Pancreas (tissue), 10 donors: ENCODE data around the gene TEX11. TPM values are rescaled to one million over a fixed set of nuclear protein-coding genes. Genes with fewer than 3 reads are reported as not detected.

ENCODE experiments used
- ATAC-seq, 4 donors: fragments of 200-7000 bp; cut with Tn5 transposase; one replicate each; pipeline versions ENCODE4 v1.8.0 to v1.9.1; 2020; ENCODE audit warnings: mild to moderate bottlenecking in 4 of 4, moderate library complexity in 4 of 4
- DNase-seq, 6 donors: peaks; one replicate each; pipeline ENCODE4 v3.0.0-alpha.2; 2020
- FAIRE-seq: peaks from 2 replicates; lab custom pipeline; 2012; peaks lifted over from hg19 to GRCh38; lab: Jason Lieb, UNC
- H3K27ac ChIP-seq, 4 donors: fragments of 200-600 bp; sonication (generic); 1 replicate in 3 of 4; 2 replicates in 1 of 4; pipeline versions ENCODE4 v1.5.0 to v1.8.0; 2020
- H3K27me3 ChIP-seq, 4 donors: fragments of 200-600 bp; one replicate each; pipeline ENCODE4 v1.8.0; 2021
- H3K36me3 ChIP-seq, 3 donors: fragments of 200-600 bp; sonication (generic) in 1 of 3; one replicate each; pipeline versions ENCODE4 v1.5.0 to v1.8.0; 2020 to 2021
- H3K4me1 ChIP-seq, 3 donors: fragments of 200-600 bp; one replicate each; pipeline ENCODE4 v1.8.0; 2021
- H3K4me3 ChIP-seq, 4 donors: fragments of 200-600 bp; sonication (generic) in 2 of 4; one replicate each; pipeline versions ENCODE4 v1.5.0 to v1.8.0; 2020 to 2021
- H3K9me3 ChIP-seq, 4 donors: fragments of 200-600 bp; one replicate each; pipeline ENCODE4 v1.8.0; 2021
- CTCF ChIP-seq, 4 donors: fragments of 200-600 bp; sonication (generic) in 3 of 4; IDR thresholded peaks; one replicate each; pipeline versions ENCODE4 v1.5.0 to v1.8.0; 2021; ENCODE audit warnings: antibody characterized with exemption in 4 of 4
- WGBS, 2 donors: extraction: QIAGEN DNeasy Blood & Tissue Kit; methylation state at CpG; one replicate each; pipeline ENCODE4 v1.1.7; 2013; 5-methylcytosine and 5-hydroxymethylcytosine counted together
- intact Hi-C, 3 donors: fragments of 100-400 bp; cut with DNase I; formaldehyde crosslinking; loops; one replicate each; pipeline versions ENCODE4 v1.11.1 to v1.14.2; 2022
- polyA plus RNA-seq, 2 donors: library from polyadenylated mRNA; stranded (reverse); fragments of 200-250 nt; gene quantifications; one replicate each; pipeline ENCODE4 v1.2.3, GENCODE V29; 2013
- total RNA-seq, 6 donors: library from RNA; stranded (reverse); fragmentation: NEBNext Ultra II Directional in 4 of 6; extraction: Animal tissue kit (Norgen Biotek cat#: 25700) in 4 of 6; gene quantifications; one replicate each; pipeline versions ENCODE4 v1.2.1 to v1.2.4, GENCODE V29; 2021 to 2023
- donor health status: healthy with polysubstance abuse.
- donor health status: DM: no; HTN: no; CAD: no; lungs with moderate emphysema.
- donor health status: DM: no; HTN: no; CAD: no.
- donor health status: control.
- donor health status: control.
- donor health status: Bipolar disorder and iron deficiency.
- donor health status: DM: yes; HTN: yes; CAD: no.
- donor health status: DM: no; HTN: no; CAD: no.
- donor health status: DM: no; HTN: no; CAD: no.
- donor health status: DM: yes; HTN: yes; CAD: no.

The TEX11 gene
- total and polyA plus RNA-seq, 8 donors: 0.75 to 9.0 (median 3.5) TPM

DNA sequence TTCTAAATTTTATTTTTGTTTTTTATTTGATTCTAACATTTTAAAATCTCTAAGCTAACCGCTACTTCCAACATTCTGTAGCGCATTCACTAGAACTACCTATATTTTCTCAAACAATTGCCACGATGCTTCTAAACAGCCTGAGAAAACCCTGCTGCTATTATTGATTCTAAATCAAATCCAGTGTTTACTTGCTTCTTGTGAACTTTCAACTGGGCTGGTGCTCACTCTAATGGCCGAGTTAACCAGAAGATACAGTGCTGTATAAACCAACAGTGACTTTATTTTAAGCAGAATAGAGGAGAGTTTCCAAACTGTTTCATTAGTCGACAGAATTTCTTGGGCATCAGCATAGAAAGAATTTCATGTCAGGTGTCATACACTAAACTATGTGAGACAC, 353.6 kb downstream of the TEX11 start:
- ATAC-seq (peak; percentile 40 to 67 (median 57)), FAIRE-seq (no peak), DNase-seq (no peak)
- peaks cover 3 to 14% (median 13%) of the 10 kb centered on the region in 3 donors for H3K4me1 ChIP-seq
- WGBS, 2 donors: 25 to 38% methylated on average over 5 of the region's 5 CpGs
- H3K27me3 ChIP-seq: no peaks in the 10 kb centered on the region
- no peaks in the 10 kb centered on the region for H3K36me3 ChIP-seq
- no peak for TF ChIP-seq CTCF (IDR thresholded peaks at IDR 0.05)
- no peaks in the 10 kb centered on the region for H3K9me3 ChIP-seq
- no peak overlapping the region for H3K4me3 ChIP-seq
- no peak overlapping the region for H3K27ac ChIP-seq
- intact Hi-C loops: loop anchor here in 1 of 3 donors (10.0 kb wide), 1 partner anchor 110 kb away; the partner anchor contains the start of gene DLG3

DNA sequence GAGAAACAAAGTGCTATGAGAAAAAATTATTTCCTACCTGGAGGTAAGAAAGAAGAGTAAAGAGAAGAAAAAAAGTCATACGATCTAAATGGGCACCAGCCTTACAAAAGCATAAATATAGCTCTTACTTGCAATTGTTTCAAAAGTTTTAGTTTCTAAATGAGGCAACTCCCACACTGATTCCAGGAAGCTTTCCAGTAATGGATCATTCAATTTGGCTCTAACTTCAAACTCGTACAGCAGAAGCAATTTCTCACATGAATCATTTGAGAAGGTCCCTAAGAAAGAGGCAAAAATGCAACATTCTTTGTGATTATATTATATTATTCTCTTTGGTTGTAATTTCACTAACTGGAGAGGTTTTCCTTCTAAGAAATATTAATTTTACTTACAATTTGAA, 354.0 kb downstream of the TEX11 start:
- H3K4me1 ChIP-seq: peaks cover 3 to 14% (median 13%) of the 10 kb centered on the region in 3 donors
- ATAC-seq (peak in 3 of 4 donors; percentile 4 to 52 (median 30)), FAIRE-seq (peak; percentile 29), DNase-seq (no peak)
- H3K4me3 ChIP-seq: no peak overlapping the region
- 1 to 7% methylated on average over 2 of the region's 2 CpGs for WGBS, 2 donors
- H3K36me3 ChIP-seq: no peaks in the 10 kb centered on the region
- H3K9me3 ChIP-seq: no peaks in the 10 kb centered on the region
- no peak for TF ChIP-seq CTCF (IDR thresholded peaks at IDR 0.05)
- H3K27ac ChIP-seq: no peak overlapping the region
- intact Hi-C loops: loop anchor here in 1 of 3 donors (10.0 kb wide), 1 partner anchor 110 kb away; the partner anchor contains the start of gene DLG3
- H3K27me3 ChIP-seq: no peaks in the 10 kb centered on the region

DNA sequence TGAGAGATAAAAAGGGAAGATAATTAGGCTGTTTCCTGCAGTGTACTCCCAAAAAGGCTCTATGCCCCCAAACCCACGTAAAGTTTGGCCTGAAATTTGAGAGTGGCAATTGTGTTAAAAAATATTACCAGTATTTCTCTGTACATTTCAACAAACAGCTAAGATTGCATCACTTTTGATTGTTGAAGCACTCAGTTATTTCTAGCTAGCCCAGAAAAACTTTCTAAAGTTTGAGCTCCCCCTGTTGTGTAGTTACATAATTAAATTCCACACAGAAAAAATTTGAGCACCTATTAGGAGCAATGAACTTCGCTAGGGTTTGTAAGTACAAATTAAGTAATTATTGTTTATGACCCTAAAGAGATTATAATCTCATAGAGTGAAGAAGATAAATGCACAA, 354.4 kb downstream of the TEX11 start:
- WGBS, 2 donors: 1 to 14% methylated on average over 2 of the region's 2 CpGs
- no peak for TF ChIP-seq CTCF (IDR thresholded peaks at IDR 0.05)

DNA sequence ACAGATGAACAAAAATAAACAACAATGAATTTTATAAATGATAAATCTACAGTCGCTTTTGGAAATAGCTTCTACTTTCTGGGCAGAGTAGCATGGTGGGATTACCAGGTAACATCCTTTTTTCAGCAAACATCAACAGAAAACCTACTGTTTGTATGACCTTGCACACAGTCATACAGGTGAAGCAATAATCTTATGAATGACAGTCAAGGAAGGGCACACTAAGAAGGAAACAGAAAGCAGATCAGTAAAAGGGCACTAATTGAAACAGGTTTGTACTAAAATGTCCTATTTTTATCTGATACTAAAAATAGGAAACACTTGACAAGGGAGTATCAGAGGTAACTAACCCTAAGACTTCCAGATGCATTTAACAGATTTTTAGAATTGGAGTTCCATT, 355.0 kb downstream of the TEX11 start:
- DNase-seq (no peak), FAIRE-seq (peak; percentile 56), ATAC-seq (peak; percentile 48 to 78 (median 64))
- H3K36me3 ChIP-seq: no peaks in the 10 kb centered on the region
- 45 to 47% methylated on average over 1 of the region's 1 CpG for WGBS, 2 donors
- TF ChIP-seq CTCF (IDR thresholded peaks at IDR 0.05): no peak
- peak overlapping the region in 2 of 4 donors; percentile 30 to 34 for H3K27ac ChIP-seq
- H3K4me3 ChIP-seq: no peak overlapping the region
- no peaks in the 10 kb centered on the region for H3K27me3 ChIP-seq
- peaks cover 3 to 14% (median 13%) of the 10 kb centered on the region in 3 donors for H3K4me1 ChIP-seq
- no peaks in the 10 kb centered on the region for H3K9me3 ChIP-seq
- intact Hi-C loops: loop anchor here in 1 of 3 donors (10.0 kb wide), 1 partner anchor 109 kb away; the partner anchor contains the start of gene DLG3

More for the DNA sequence above, 354.4 kb downstream of the TEX11 start:
- DNase-seq (no peak), FAIRE-seq (peak; percentile 96), ATAC-seq (peak; percentile 71 to 85 (median 80))
- Histone ChIP-seq H3K27ac (peak overlapping the region in 2 of 4 donors; percentile 30 to 34), H3K4me3 (no peak overlapping the region), H3K36me3 (no peaks in the 10 kb centered on the region), H3K27me3 (no peaks in the 10 kb centered on the region), H3K4me1 (peaks cover 3 to 14% (median 13%) of the 10 kb centered on the region in 3 donors), H3K9me3 (no peaks in the 10 kb centered on the region)
- intact Hi-C loops: loop anchor here in 1 of 3 donors (10.0 kb wide), 1 partner anchor 109 kb away; the partner anchor contains the start of gene DLG3
